Measurements from ENCODE around the gene DUSP11.
"Not testable (repeated sequence)": the region's sequence is repeated elsewhere in the genome, so short reads cannot be mapped to it uniquely, and the experiment has no call there.

Gene DUSP11

DNA sequence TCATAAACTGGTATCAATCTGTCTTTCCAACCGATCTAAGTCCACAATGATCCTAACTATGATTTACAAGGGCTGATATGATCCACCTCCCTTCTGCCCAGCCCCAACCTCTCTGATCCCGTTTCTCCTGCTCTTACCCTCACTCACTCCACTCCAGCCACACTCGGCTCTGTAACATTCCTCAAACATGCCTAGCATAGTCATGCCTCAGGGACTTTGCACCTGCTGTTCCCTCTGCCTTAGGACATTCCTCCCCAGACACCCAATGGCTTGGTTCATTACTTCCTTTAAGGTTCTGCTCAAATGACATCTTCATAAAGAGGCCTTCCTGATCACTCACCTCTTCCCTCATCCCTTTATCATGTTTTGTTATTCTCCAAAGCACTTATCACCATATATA, 9.2 kb downstream of the DUSP11 start:
- no peak for DNase-seq

DNA sequence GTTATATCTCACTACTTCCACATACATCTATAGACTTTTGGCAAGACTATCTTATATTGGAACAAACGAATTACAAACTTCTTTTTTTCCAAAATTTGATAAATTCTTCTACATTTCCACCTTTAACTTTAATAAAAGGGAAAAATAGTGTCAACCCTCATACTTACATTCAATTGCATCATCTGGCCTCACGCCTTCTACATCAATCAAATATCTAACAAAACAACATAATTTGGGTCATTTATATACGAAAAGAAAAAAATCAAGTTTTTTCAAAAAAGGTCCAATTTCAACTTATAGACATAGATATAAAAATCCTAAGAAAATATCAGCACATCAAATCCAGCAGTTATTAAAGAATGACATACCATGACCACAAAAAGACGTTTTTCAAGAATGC, 12.9 kb downstream of the DUSP11 start:
- DNase-seq, result no peak

DNA sequence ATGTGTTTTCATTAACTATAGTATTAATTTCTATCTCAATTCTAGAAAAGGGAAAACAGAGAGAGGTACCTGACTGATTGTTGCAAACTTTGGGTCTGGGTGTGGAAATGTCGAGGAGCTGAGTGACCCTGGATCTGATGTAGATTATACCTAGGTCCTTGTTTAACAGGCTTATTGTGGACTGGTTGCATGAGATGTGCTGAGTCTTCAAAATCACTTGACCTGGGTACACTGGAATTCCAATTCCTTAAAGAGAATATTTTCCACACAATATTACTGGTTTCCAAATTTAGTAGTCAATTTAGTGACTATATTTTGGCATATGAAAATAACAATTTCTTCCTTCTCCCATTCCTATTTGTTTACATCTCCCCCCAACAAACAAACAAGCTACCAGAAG, 13.6 kb downstream of the DUSP11 start:
- no peak for DNase-seq

DNA sequence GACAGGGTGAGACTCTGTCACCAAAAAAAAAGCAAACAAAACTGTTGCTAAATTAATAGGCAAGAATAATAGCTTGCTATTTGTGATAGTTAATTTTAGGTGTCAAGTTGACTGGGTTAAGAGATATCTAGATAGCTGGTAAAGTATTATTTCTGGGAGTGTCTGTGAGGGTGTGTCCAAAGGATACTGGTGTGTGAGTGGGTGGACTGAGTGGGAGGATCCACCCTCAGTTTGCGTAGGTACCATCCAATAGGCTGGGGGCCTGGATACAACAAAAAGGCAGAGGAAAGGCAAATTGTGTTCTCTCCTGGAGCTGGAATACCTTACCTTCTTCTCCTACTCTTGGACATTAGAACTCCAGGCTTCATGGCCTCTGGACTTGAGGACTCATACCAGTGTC, 15.0 kb downstream of the DUSP11 start:
- no peak for DNase-seq

DNA sequence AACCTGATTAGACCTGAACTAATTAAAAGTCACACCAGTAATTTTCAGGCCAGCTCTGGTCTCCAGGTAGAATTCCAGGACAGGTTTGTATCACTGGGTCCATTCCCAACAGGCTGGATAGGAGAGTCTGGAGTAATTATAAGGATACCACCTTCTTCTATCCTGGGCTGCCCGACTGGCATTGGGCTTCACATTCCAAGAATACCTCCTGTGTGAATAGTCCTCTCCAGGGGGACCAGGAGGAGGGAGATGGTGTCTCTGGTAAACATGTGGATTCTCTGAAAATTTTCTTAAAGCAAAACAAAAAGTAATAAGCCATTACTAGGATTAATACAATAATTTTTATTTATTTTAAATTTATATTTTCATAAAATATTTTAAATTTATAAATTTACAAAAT, 17.3 kb downstream of the DUSP11 start:
- DNase-seq, result no peak

DNA sequence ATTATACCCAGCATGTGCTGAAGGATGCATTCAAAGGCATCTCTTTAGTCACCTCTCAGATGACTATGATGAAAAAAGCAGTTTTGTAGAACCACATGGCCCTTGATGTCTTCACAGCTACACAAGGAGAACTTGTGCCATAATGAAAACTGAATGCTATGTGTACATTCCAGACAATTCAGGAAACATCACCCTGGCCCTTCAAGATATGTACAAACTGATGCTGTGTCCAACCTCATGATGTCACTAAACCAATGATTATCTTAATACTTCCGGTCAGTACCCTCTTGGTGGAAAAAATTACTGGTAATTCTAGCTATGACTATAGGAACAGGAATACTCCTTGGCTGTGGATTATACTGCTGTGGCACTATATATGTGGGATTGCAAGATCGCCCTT, 20.0 kb downstream of the DUSP11 start:
- DNase-seq, result no peak

DNA sequence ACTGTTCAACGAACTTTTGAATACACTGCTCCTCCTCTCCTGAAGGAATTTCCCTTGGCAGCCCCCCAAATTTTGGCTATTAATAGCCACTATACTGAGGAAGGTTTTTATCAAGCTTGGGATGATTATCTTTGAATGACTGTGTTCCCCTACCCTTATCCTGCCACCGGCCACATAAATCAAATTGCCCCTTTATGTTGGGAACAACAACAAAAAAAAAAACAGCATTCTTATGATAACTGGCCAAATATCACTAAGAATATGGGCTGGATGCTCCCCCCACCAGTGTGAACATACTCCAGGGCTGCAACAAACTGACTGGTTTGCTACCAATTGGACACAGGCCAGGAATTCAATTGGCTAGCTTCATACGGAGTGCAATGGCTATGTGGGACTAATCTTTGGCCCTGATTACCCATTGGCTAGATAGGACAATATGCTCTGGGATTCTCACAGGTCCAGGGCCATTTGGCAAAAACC, 20.6 kb downstream of the DUSP11 start:
- DNase-seq, result no peak

DNA sequence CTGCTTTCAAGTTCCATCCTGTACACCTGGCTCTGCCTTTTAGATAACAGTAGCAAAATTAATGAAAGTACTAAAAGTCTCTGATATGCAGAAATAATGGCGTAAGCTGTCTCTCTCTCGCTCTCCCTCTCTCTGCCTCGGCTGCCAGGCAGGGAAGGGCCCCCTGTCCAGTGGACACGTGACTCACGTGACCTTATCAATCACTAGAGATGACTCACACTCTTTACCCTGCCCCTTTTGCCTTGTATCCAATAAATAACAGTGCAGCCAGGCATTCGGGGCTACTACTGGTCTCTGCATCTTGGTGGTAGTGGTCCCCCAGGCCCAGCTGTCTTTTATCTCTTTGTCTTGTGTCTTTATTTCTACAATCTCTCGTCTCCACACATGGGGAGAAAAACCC, 25.6 kb downstream of the DUSP11 start:
- DNase-seq, result not testable (repeated sequence)

DNA sequence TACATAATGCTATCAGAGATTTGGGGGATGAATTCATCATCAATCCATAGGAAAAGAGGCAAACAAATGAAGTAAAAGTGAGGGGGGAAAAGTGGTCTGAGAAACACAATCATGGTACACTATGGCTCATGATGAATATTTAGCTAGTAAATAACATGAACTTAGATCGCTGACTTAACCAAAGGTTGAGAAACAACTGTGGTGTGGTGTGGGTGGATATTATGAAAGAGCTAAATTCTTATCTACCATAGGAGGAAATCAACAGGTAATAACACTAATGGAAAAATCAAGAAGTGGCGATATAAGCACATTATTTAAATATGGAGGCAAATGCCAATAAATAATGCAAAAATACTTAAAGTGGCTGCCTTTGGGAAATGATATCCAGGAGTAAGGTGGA, 30.6 kb downstream of the DUSP11 start:
- no peak for DNase-seq

DNA sequence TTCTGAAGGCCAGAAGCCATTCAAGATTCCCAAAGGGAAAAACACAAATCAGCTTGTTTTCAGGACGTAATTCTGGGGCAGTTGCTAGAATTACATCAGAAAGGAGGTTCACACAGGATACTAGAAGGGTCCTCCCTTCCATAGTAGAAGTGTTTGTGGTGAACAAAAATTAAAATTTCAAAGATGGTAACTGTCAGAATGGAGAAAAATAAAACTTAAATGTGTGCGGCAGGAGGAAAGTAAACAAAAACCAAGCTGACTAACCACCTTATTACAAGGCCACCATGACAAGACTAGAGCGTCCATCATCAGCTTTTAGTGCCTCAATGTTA, 33.1 kb downstream of the DUSP11 start:
- no peak for DNase-seq

DNA sequence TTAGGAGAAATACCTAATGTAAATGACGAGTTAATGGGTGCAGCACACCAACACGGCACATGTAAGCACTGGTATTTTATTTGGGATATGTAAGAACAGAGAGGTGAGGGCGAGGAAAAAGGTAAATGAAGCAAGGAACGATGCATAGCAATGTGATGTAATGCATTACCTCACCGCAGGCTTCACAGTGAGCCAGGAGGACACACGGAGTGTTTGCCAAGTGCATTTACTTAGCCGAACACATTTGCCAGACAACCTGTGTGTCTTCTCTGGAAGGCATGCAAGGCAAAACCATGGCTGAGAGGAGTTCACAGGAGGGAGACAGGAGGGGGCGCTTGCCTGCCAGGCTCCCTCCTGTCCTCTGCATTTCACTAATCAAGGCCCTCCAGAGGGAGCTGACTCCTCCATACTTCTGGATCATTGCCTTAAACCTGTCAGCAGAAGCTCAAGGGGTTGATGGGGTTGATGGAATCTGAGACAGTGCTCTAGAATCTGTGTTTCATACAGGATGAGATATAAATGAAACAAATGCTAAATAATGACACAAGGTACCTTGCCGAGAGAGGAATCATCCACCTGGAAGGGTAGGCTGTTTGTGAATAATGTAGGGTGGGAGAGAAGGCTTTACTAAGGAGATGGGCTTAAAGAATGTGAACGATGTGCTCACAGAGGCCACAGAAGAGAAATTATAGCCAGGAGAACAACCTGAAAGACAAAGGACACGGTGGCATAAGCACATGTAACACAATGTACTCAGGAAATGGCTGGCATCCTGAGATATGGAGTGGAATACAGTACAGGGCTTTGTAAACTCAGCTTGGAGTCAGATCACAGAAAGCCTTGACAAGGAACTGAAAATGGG, 33.7 kb downstream of the DUSP11 start:
- no peak for DNase-seq

DNA sequence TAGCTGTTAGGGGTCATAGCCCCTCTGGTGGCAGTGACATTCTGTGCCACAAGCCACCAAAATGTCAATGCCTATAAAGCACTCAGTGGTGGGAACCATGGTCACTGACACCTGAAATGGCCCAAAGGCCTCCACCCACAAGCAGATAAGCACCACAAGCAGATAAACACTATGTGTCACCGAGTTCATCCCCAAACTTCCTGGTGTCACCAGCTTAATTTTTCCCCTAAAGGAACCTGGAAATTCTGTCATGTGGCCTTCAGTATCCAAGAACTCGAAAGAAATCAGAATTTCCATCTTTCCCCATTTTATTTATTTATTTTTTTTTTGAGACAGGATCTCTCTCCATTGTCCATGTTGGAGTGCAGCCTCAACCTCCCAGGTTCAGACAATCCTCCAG, 39.1 kb downstream of the DUSP11 start:
- DNase-seq, result no peak

DNA sequence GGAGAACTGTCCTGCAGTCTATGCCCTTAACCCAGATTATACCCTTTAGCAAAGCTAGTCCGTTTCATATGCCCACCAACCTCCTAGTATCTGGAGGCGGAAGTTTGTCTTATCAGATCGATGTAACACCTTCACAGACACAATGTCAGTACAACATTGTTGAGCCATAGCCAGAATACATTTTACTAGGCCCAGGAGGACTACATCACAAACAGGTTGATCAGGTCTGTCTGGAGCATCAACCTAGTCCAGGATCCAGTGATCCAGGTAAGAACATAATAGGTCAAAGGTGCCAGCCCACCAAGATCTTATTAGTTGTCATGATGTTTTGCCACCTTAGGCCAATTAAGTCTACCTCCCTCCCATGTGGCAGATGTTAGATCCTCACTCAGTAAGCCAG, 40.8 kb downstream of the DUSP11 start:
- DNase-seq, result no peak

DNA sequence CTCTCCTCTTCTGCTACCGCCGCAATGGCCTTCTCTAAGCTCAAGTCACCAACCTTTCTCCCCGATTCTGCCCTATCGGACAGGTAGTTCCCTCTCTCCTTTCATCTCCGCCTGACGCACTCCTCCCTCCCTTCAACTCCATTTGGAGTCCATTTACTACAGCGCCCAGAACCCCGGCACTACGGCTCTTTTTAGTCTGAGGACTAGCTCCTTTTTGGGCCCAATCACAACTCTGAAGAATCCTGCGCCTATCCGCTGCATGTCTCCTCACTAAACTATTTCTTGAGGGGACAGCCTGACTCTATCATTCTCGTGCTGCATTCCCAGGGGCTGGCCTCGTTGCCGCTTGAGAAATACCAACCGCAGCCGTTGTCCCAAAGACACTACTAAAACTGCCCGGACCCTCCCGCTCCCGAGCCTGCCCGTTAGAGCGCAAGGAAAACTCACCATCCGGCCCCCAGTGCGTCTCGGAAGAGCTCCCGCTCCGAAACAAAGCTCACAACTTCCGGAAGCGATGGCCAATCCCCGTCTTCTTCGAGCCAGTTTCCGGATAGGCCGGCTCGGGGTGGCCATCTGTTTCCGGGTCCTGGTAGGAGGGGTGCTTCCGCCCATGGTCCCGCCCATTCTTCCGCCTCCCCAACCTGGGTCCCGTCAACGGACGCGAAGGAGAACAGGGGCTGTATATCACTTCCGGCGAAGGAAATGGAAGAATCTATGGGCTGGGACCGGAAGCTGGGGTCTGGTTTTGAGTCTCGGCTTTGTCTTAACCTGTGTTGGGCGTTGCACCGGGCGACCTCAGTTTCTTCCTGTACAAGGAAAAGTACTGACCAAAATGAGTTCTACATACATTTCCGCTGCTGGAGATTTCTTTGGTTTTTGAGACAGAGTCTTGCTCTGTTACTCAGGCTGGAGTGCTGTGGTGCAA, 42.8 kb downstream of the DUSP11 start, which contains the start of gene TPRKB:
Gene TPRKB, minus strand, starts transcription at position 491 of the 925 bp plus-strand sequence. CDS start 2,776 bp downstream, outside the sequence.
- DNase-seq, result peak; percentile 96 to 97

DNA sequence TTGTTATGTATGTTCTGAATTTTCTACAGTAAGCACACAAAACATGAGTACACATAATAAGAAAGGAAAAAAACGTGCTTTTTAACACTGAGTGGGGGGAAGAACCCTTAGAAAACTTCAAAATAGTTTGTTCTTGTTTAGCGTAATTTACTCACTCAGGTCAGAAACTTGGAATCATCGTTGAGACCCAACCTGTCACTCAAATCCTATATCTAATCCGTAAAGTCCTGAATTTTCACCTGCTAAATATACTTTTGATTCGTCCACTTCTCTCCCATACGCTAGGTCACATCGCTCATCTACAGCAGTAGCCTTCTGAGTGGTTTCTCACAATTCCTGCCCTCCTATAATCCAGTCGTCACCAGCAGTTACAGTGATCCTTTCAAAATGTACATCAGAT, 43.5 kb downstream of the DUSP11 start:
- DNase-seq, result no peak

DNA sequence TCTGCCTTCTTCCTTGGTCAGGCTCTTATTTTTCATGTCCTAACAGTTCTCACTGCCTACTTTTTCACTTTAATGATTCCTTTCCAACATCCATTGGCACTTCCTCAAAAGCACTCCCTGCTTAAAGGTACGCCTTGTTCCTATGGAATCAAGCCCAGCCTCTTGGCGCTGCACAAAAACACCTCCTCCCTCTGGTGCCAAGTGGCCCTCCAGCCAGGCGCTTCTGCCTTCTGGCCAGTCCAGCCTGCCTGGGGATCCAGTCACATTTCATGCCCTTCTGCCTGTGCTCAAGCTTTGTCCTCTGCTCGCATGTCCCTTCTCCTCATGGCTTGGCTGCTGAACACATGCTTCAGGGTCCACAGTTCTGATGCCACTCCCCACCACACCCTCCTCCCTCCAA, 49.1 kb downstream of the DUSP11 start:
- DNase-seq, result no peak

DNA sequence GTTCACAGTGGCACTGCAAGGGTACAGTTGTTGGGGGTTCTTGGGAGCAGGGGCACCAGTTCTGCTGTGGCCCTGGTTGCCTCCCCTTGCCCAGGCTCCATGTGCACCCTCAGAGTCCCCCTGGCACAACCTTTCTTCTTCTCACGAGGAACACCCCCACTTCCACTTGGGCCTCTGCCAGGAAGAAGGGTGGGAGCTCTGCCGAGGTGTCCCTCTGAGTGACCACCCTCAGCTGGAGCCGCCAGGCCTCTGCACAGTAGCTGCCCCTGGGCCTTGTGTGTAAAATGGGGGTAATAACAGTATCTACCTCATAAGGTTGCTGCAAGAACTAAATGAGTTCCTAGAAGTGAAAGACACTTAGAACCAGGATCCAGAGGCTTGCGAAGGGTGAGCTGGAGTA, 51.2 kb downstream of the DUSP11 start:
- DNase-seq, result no peak

DNA sequence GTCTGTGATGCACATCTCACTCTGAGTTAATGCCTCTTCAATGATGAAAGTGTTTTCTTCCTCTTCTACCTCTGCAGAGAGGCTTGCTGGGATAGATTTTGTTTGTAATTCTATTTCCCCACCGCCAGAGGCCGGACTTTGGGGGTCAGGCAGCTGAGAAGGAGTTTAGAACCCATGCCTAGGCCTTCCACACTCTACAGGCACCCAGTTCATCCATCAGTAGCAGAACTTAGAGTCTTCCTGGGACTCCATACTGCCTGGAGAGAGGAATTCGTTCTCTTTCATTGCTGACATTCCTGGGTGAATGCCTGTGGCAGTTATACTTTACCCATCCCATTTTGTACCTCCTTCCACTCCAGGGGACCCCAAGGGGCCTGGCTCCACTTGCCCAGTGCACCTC, 51.9 kb downstream of the DUSP11 start:
- DNase-seq, result no peak

DNA sequence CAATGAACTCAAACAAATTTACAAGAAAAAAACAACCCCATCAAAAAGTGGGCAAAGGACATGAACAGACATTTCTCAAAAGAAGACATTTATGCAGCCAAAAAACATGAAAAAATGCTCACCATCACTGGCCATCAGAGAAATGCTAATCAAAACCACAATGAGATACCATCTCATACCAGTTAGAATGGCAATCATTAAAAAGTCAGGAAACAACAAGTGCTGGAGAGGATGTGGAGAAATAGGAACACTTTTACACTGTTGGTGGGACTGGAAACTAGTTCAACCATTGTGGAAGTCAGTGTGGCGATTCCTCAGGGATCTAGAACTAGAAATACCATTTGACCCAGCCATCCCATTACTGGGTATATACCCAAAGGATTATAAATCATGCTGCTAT, 53.2 kb downstream of the DUSP11 start:
- not testable (repeated sequence) for DNase-seq

DNA sequence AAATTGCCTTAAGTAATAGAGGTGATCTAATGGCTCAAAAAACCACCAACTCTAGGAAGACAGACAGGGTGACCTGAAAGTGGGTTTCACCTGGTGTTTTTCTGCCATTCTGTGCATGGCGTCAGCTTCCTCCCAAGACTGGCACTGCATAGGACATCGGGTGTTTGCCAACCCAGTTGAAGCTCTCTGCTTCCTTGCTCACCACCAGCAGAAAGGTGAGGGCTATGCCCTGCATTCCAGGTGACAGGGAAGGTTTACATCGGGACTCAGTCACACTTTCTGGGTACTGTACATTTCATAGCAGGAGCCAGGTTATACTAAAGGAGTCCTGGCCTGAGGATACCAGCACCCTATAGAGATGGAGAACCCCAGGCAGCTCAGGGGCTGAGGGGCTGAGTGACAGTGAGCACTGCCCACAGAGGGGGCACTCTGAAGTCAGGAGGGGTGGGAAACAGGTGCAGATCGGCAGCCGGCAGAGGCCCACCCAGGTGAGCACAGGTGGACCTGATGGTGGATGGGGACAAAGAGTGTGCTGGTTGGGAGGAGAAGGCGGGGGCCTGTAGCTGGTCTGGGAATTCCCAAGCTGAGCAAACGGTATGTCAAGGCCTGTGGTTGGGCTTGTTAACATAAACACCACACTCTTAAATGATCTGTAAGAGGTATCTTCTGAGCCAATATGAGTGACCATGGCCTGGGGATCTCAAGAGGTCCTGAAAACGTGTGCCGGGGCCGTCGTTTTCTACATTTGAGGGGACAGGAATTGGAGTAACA, 60.9 kb downstream of the DUSP11 start:
- DNase-seq, result no peak

DNA sequence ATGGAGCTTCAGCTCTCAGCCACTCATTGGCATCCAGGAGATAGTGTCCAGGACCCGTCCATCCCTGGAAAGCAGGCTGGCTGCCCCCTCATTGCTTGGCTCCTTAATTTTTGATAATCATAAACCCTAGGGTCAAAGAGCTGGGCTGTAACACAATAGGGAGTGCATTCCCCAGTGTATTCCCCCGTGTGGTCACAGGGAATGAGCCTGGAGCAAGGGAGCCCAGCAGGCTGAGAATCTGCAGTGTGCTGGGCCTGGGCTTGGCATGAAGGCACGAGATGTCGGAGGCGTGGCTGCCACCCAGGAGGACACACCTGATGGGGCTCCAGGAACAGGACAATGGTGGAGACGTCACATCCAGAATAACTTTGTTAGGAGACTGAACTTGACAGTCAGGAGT, 61.5 kb downstream of the DUSP11 start:
- DNase-seq, result no peak

DNA sequence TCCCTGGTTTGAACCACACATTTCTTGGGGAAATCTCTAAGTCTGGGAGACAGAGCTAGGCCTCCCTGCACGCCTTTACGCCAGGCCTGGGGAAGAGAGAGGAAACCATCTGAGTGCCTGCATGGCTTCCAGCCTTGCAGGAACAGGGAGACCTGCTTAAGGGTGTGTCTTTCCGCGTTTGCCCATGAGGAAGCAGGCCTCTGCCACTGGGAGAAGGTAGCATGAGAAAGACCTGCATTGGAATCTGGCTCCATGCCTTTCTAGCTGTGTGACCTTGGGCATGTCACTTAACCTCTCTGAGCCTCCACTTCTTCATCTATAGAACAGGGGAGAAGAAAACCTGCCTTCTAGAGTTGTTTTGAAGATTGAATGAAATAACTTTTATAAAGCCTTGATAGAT, 62.2 kb downstream of the DUSP11 start:
- not testable (repeated sequence) for DNase-seq

DNA sequence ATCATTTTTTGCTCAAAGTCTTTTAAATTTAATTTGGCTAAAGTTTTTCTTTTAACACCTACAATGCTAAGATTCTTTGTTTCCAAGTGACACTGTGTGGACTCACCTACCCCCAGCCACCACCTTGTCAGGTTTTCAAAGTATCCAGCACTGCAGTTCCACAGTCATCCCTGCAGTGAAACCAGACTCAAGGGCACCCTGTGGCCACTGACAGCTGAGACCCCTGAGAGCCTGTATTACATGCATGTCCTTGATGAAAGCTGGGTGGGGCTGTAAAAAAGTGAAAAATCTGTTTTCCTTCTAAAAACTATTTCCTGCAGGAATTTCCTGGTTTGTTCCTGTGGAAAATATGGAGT, 62.7 kb downstream of the DUSP11 start:
- no peak for DNase-seq

Data from AML-193 (cell line).